AG10803 (cell line): Measurements from ENCODE around the gene CALHM1.
A peak's percentile ranks its signal among the peaks of the same experiment; 100 is the strongest.

Experiments used
- DNase-seq: peaks from one replicate; pipeline ENCODE4 v3.0.0; 2010; ENCODE audit warnings: low read depth
- H3K4me3 ChIP-seq: 2 replicates; pipeline ENCODE4 v1.5.1; 2011; ENCODE audit warnings: mild to moderate bottlenecking, low read length, control low read depth
- CTCF ChIP-seq: conservative IDR thresholded peaks from 2 replicates; pipeline ENCODE4 v1.5.1; 2011; ENCODE audit warnings: mild to moderate bottlenecking, low read length, control low read depth, inconsistent platforms

The CALHM1 gene

GRCh38 chr10:103465411-103466179, 6.9 kb upstream of the CALHM1 start:
- no peak for TF ChIP-seq CTCF
- no peak for DNase-seq
- no peak overlapping the region for H3K4me3 ChIP-seq

- peak; percentile 14 for DNase-seq
- TF ChIP-seq CTCF = no peak
- no peak overlapping the region for H3K4me3 ChIP-seq
Observed at GRCh38 chr10:103463499-103463898, 4.8 kb upstream of the CALHM1 start.

- H3K4me3 ChIP-seq = no peak overlapping the region
- DNase-seq = no peak
- TF ChIP-seq CTCF = no peak
Observed at GRCh38 chr10:103459615-103460014, 915 bp upstream of the CALHM1 start.

- no peak for DNase-seq
- no peak overlapping the region for H3K4me3 ChIP-seq
- no peak for TF ChIP-seq CTCF
Observed at GRCh38 chr10:103457896-103458583, 660 bp downstream of the CALHM1 start.

- no peak for DNase-seq
- H3K4me3 ChIP-seq = no peak overlapping the region
- TF ChIP-seq CTCF = no peak
Observed at GRCh38 chr10:103457176-103457712, 1.5 kb downstream of the CALHM1 start.

- no peak overlapping the region for H3K4me3 ChIP-seq
- no peak for DNase-seq
- TF ChIP-seq CTCF = no peak
Observed at GRCh38 chr10:103456074-103456660, 2.5 kb downstream of the CALHM1 start.
